Measurements from ENCODE around the gene KDM7A.

The KDM7A gene

DNA sequence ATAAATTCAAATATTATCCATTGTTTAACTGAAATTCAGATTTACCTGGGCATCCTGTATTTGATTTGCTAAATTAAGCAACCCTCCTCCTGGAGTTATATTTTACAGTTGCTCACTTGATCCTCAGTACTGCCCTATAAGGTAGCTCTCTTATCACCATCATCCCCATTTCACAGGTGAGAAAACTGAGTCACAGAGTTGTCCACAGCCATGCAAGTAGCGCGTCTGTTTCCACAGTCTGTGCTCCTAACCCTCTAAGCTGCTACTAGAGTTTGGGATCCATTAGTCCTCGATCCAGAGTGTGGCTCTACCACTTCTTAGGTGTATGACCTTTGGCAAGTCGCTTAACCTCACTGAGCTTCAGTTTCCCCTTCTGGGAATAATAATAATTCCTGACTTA lies 34.9 kb upstream of the KDM7A start:
- Histone ChIP-seq H3K36me3 (ENCODE audit: control insufficient read depth in 2 of 2, insufficient read depth in 1 of 2, low read length in 2 of 2) (no peaks in the 10 kb centered on the region), H3K4me1 (ENCODE audit: control insufficient read depth, insufficient read depth, low read length) (no peaks in the 10 kb centered on the region), H3K4me3 (ENCODE audit: low read depth, low read length) (no peak overlapping the region), H3K9me3 (ENCODE audit: control insufficient read depth, insufficient read depth, low read depth, low read length) (no peaks in the 10 kb centered on the region), H3K27ac (ENCODE audit: extremely low read depth, low read depth, low read length) (no peak overlapping the region)
- TF ChIP-seq SP7 (tag by site-specific recombination; IDR thresholded peaks at IDR 0.05) (no peak), ZNF670 (tag by site-specific recombination; IDR thresholded peaks at IDR 0.05; ENCODE audit: low read depth) (no peak), SCRT1 (tag by site-specific recombination; IDR thresholded peaks at IDR 0.05; ENCODE audit: borderline replicate concordance) (no peak)
- TF ChIP-seq, protein P1, sequence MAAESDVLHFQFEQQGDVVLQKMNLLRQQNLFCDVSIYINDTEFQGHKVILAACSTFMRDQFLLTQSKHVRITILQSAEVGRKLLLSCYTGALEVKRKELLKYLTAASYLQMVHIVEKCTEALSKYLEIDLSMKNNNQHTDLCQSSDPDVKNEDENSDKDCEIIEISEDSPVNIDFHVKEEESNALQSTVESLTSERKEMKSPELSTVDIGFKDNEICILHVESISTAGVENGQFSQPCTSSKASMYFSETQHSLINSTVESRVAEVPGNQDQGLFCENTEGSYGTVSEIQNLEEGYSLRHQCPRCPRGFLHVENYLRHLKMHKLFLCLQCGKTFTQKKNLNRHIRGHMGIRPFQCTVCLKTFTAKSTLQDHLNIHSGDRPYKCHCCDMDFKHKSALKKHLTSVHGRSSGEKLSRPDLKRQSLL (tag by site-specific recombination; IDR thresholded peaks at IDR 0.05): no peak
- CTCF ChIA-PET: interaction anchor here (0.6 kb wide), 1 partner anchor 841 kb away, joined by 3 read pairs; no protein-coding TSS in a partner anchor
- POLR2A ChIA-PET: no interaction called here

DNA sequence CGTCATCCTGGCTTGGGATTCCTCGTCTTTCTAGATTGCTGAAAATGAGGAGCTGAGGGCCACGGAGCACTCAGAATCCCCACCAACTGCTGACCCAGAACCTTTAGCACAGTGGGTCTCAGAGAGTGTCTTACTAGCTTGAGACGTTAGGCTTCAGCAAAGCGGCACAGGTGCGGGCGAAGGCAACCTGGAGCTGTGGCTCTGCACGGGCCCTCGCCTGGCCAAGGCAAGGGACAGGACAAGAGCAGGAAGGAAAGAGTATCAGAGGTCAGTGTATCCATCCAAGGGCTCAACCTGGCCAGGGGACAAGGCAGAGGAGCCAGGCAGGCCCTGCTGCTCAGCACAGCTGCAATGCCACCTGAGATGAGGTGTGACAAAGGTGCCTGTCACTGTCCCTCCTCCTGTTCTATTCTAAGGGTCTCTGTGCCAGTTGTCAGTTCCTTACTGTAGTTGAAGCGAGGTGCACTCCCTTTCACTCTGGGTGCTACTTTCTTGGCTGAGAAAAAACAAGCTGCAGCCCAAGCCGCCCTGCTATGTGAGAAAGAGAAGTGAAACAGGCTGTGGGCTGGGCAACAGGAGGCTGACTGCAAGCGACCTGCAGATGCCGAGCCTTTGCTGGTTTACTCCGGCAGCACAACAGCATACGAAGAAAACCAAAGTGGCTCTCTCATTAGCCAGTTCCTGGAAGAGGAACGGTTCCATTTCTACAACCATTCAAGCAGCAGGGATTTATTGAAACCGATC lies 33.3 kb upstream of the KDM7A start:
- no peaks in the 10 kb centered on the region for H3K4me1 ChIP-seq (ENCODE audit: control insufficient read depth, insufficient read depth, low read length)
- no peaks in the 10 kb centered on the region for H3K36me3 ChIP-seq (ENCODE audit: control insufficient read depth in 2 of 2, insufficient read depth in 1 of 2, low read length in 2 of 2)
- TF ChIP-seq KLF16 (tag by site-specific recombination; IDR thresholded peaks at IDR 0.05) (no peak), ZNF623 (tag by site-specific recombination; IDR thresholded peaks at IDR 0.05) (no peak), ZNF266 (tag by site-specific recombination; IDR thresholded peaks at IDR 0.05; ENCODE audit: low read depth) (no peak), ZEB2 (tag by site-specific recombination; IDR thresholded peaks at IDR 0.05) (no peak), REPIN1 (tag by site-specific recombination; IDR thresholded peaks at IDR 0.05; ENCODE audit: low read depth) (no peak)
- TF ChIP-seq, protein P2, sequence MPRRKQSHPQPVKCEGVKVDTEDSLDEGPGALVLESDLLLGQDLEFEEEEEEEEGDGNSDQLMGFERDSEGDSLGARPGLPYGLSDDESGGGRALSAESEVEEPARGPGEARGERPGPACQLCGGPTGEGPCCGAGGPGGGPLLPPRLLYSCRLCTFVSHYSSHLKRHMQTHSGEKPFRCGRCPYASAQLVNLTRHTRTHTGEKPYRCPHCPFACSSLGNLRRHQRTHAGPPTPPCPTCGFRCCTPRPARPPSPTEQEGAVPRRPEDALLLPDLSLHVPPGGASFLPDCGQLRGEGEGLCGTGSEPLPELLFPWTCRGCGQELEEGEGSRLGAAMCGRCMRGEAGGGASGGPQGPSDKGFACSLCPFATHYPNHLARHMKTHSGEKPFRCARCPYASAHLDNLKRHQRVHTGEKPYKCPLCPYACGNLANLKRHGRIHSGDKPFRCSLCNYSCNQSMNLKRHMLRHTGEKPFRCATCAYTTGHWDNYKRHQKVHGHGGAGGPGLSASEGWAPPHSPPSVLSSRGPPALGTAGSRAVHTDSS (tag by site-specific recombination; IDR thresholded peaks at IDR 0.05): no peak
- TF ChIP-seq, protein P3, sequence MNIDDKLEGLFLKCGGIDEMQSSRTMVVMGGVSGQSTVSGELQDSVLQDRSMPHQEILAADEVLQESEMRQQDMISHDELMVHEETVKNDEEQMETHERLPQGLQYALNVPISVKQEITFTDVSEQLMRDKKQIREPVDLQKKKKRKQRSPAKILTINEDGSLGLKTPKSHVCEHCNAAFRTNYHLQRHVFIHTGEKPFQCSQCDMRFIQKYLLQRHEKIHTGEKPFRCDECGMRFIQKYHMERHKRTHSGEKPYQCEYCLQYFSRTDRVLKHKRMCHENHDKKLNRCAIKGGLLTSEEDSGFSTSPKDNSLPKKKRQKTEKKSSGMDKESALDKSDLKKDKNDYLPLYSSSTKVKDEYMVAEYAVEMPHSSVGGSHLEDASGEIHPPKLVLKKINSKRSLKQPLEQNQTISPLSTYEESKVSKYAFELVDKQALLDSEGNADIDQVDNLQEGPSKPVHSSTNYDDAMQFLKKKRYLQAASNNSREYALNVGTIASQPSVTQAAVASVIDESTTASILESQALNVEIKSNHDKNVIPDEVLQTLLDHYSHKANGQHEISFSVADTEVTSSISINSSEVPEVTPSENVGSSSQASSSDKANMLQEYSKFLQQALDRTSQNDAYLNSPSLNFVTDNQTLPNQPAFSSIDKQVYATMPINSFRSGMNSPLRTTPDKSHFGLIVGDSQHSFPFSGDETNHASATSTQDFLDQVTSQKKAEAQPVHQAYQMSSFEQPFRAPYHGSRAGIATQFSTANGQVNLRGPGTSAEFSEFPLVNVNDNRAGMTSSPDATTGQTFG (tag by site-specific recombination; IDR thresholded peaks at IDR 0.05; ENCODE audit: borderline replicate concordance): no peak
- no peaks in the 10 kb centered on the region for H3K9me3 ChIP-seq (ENCODE audit: control insufficient read depth, insufficient read depth, low read depth, low read length)
- H3K27ac ChIP-seq (ENCODE audit: extremely low read depth, low read depth, low read length): no peak overlapping the region
- H3K4me3 ChIP-seq (ENCODE audit: low read depth, low read length): no peak overlapping the region
- CTCF ChIA-PET: no interaction called here
- POLR2A ChIA-PET: no interaction called here

DNA sequence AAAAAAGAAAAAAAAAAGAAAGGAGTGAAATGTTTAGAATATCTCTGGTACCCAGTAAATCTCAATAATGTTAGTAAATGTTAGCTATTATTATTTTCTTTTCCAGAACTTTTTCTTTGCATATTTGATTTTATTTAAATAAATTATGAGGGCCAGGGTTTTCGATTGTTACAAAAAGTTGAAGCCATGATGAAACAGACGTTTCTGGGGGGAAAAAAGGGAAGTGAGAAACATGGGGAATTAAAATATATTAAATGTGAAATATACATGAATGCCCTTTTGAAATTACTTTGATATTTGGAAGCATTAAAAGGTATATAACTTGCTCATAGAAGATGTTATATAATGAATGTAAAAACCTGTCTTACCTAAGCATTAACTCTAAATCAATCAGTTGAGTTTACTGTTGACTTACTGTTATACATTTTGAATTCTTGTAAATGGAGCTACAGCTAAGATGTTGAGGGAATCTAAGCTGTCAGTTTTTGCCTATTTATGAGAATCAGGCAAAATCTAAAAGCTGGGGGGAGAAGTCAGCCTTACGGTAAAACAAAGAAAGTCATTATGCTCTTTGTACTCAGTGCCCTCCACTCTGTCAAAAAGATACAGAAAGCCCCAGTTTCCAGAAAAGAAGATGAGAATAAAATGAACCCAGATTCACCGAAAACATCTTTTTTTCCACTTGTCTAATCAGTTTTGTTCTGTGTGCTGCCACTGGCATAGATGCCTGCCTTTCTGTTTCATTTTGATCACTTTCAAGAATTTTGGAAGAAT lies 30.0 kb upstream of the KDM7A start:
- no peaks in the 10 kb centered on the region for H3K36me3 ChIP-seq (ENCODE audit: control insufficient read depth in 2 of 2, insufficient read depth in 1 of 2, low read length in 2 of 2)
- CTCF ChIA-PET: interaction anchor here (0.6 to 0.7 kb wide), 2 partner anchors 108 to 214 kb away, joined by 3 to 4 read pairs; no protein-coding TSS in a partner anchor
- H3K27ac ChIP-seq (ENCODE audit: extremely low read depth, low read depth, low read length): no peak overlapping the region
- H3K4me3 ChIP-seq (ENCODE audit: low read depth, low read length): no peak overlapping the region
- no peaks in the 10 kb centered on the region for H3K4me1 ChIP-seq (ENCODE audit: control insufficient read depth, insufficient read depth, low read length)
- POLR2A ChIA-PET: no interaction called here
- no peak for TF ChIP-seq ZNF2 (tag by site-specific recombination; IDR thresholded peaks at IDR 0.05)
- no peak for TF ChIP-seq ZNF664 (tag by site-specific recombination; IDR thresholded peaks at IDR 0.05)
- no peaks in the 10 kb centered on the region for H3K9me3 ChIP-seq (ENCODE audit: control insufficient read depth, insufficient read depth, low read depth, low read length)

Measured in HEK293 (cell line).